H9 (cell line): ENCODE results near the gene ARHGAP15. TPM values are rescaled to one million over a fixed set of nuclear protein-coding genes. Genes with fewer than 3 reads are reported as not detected.

Experiments used
- DNase-seq: peaks from one replicate; pipeline ENCODE4 v3.0.0-alpha.2; 2017
- H2AFZ ChIP-seq: one replicate; pipeline ENCODE4 v1.6.1; 2013; ENCODE audit warnings: mild to moderate bottlenecking, low read length, control low read depth, moderate library complexity
- H2AK5ac ChIP-seq: 2 replicates; pipeline ENCODE4 v1.6.1; 2013; ENCODE audit warnings: low read length, control low read depth, mixed read lengths; ENCODE audit not compliant: insufficient read length
- H2BK120ac ChIP-seq: one replicate; pipeline ENCODE4 v1.6.1; 2013; ENCODE audit warnings: low read depth, mild to moderate bottlenecking, low read length, control low read depth, inconsistent platforms; ENCODE audit not compliant: poor library complexity, severe bottlenecking
- H2BK12ac ChIP-seq: 2 replicates; pipeline ENCODE4 v1.6.1; 2013; ENCODE audit warnings: low read length, control low read depth, mixed read lengths, low read depth; ENCODE audit not compliant: insufficient read length
- H2BK15ac ChIP-seq: 2 replicates; pipeline ENCODE4 v1.6.1; 2013; ENCODE audit warnings: low read depth, low read length, control low read depth
- H2BK20ac ChIP-seq: one replicate; pipeline ENCODE4 v1.6.1; 2013; ENCODE audit warnings: low read depth, mild to moderate bottlenecking, low read length, control low read depth, inconsistent platforms; ENCODE audit not compliant: poor library complexity, severe bottlenecking
- H2BK5ac ChIP-seq: 2 replicates; pipeline ENCODE4 v1.6.1; 2013; ENCODE audit warnings: low read length, control low read depth, mixed read lengths; ENCODE audit not compliant: insufficient read length
- H3K14ac ChIP-seq: 2 replicates; pipeline ENCODE4 v1.6.1; 2013; ENCODE audit warnings: low read length, control low read depth; ENCODE audit not compliant: insufficient read depth
- H3K18ac ChIP-seq: 2 replicates; pipeline ENCODE4 v1.6.1; 2013; ENCODE audit warnings: low read depth, mild to moderate bottlenecking, mixed read lengths, low read length, control low read depth; ENCODE audit not compliant: insufficient read length
- H3K23ac ChIP-seq: 2 replicates; pipeline ENCODE4 v1.6.1; 2013; ENCODE audit warnings: low read length, control low read depth, mixed read lengths, low read depth; ENCODE audit not compliant: insufficient read length
- H3K23me2 ChIP-seq: 2 replicates; pipeline ENCODE4 v1.6.1; 2013; ENCODE audit warnings: low read depth, mild to moderate bottlenecking, mixed read lengths, low read length, control low read depth; ENCODE audit not compliant: insufficient read length, poor library complexity, severe bottlenecking
- H3K27ac ChIP-seq: 2 replicates; pipeline ENCODE4 v1.5.1; 2013; ENCODE audit warnings: low read length, control low read depth, mixed read lengths, low read depth; ENCODE audit not compliant: insufficient read length
- H3K27me3 ChIP-seq: 2 replicates; pipeline ENCODE4 v1.6.1; 2013; ENCODE audit warnings: low read length, control low read depth, inconsistent platforms; ENCODE audit not compliant: insufficient read depth
- H3K4ac ChIP-seq: 2 replicates; pipeline ENCODE4 v1.6.1; 2013; ENCODE audit warnings: low read depth, mild to moderate bottlenecking, control low read depth, inconsistent platforms, low read length, moderate library complexity
- H3K4me1 ChIP-seq: 2 replicates; pipeline ENCODE4 v1.6.1; 2013; ENCODE audit warnings: low read length, control low read depth, inconsistent platforms; ENCODE audit not compliant: insufficient read depth
- H3K4me2 ChIP-seq: 2 replicates; pipeline ENCODE4 v1.6.1; 2013; ENCODE audit warnings: low read length, control low read depth, mixed read lengths; ENCODE audit not compliant: insufficient read length, insufficient read depth
- H3K56ac ChIP-seq: 2 replicates; pipeline ENCODE4 v1.6.1; 2013; ENCODE audit warnings: low read depth, mild to moderate bottlenecking, mixed read lengths, low read length, control low read depth; ENCODE audit not compliant: insufficient read length
- H3K79me1 ChIP-seq: 2 replicates; pipeline ENCODE4 v1.6.1; 2013; ENCODE audit warnings: low read depth, mild to moderate bottlenecking, moderate library complexity, low read length, control low read depth, inconsistent platforms; ENCODE audit not compliant: insufficient read depth, poor library complexity, severe bottlenecking
- H3K79me2 ChIP-seq: 2 replicates; pipeline ENCODE4 v1.6.1; 2013; ENCODE audit warnings: low read length, control low read depth, inconsistent platforms; ENCODE audit not compliant: insufficient read depth
- H3K9ac ChIP-seq: 2 replicates; pipeline ENCODE4 v1.6.1; 2013; ENCODE audit warnings: low read length, control low read depth, mixed read lengths; ENCODE audit not compliant: insufficient read length; ENCODE audit errors: extremely low read depth
- H3K9me3 ChIP-seq: one replicate; pipeline ENCODE4 v1.6.1; 2013; ENCODE audit warnings: low read depth, low read length, inconsistent platforms; ENCODE audit not compliant: control insufficient read depth
- H3T11ph ChIP-seq: one replicate; pipeline ENCODE4 v1.6.1; 2013; ENCODE audit warnings: mild to moderate bottlenecking, low read length, control low read depth, inconsistent platforms
- H4K20me1 ChIP-seq: one replicate; pipeline ENCODE4 v1.6.1; 2013; ENCODE audit not compliant: control insufficient read depth, insufficient read length, insufficient read depth
- H4K5ac ChIP-seq: 2 replicates; pipeline ENCODE4 v1.6.1; 2013; ENCODE audit warnings: low read depth, mild to moderate bottlenecking, mixed read lengths, low read length, control low read depth; ENCODE audit not compliant: insufficient read length
- H4K8ac ChIP-seq: replicated peaks from 2 replicates; pipeline ENCODE4 v1.6.1; 2013; ENCODE audit warnings: low read length, control low read depth, mixed read lengths, low read depth; ENCODE audit not compliant: insufficient read length
- H4K91ac ChIP-seq: 2 replicates; pipeline ENCODE4 v1.6.1; 2013; ENCODE audit warnings: low read depth, mild to moderate bottlenecking, moderate library complexity, mixed read lengths, low read length, control low read depth; ENCODE audit not compliant: insufficient read length
- H3K27ac Mint-ChIP-seq, 3 experiments: 2 replicates in 2 of 3; 3 replicates in 1 of 3; pipeline ENCODE4 v1.8.0; 2020 to 2021; ENCODE audit warnings: mixed read lengths in 3 of 3, mild to moderate bottlenecking in 1 of 3, moderate library complexity in 1 of 3
- H3K27me3 Mint-ChIP-seq: 2 replicates; pipeline ENCODE4 v1.8.0; 2021; ENCODE audit warnings: low read depth, mild to moderate bottlenecking, moderate library complexity, mixed read lengths
- H3K36me3 Mint-ChIP-seq, 3 experiments: 2 replicates in 2 of 3; 3 replicates in 1 of 3; pipeline ENCODE4 v1.8.0; 2020 to 2021; ENCODE audit warnings: low read depth in 3 of 3, mixed read lengths in 3 of 3; ENCODE audit not compliant: insufficient read depth in 1 of 3
- H3K4me1 Mint-ChIP-seq, 2 experiments: 2 replicates each; pipeline ENCODE4 v1.8.0; 2020; ENCODE audit warnings: mixed read lengths in 2 of 2
- H3K4me3 Mint-ChIP-seq, 2 experiments: 2 replicates in 1 of 2; 3 replicates in 1 of 2; pipeline ENCODE4 v1.8.0; 2020 to 2021; ENCODE audit warnings: mild to moderate bottlenecking in 2 of 2, mixed read lengths in 2 of 2, moderate library complexity in 1 of 2
- H3K9me3 Mint-ChIP-seq, 2 experiments: 2 replicates in 1 of 2; 3 replicates in 1 of 2; pipeline ENCODE4 v1.8.0; 2020; ENCODE audit warnings: mild to moderate bottlenecking in 2 of 2, mixed read lengths in 2 of 2, moderate library complexity in 1 of 2
- WGBS: extraction: QIAGEN DNeasy Blood & Tissue Kit; methylation state at CpG from one replicate; pipeline ENCODE4 v1.1.7; 2013; ENCODE audit warnings: missing lambda C conversion rate, low lambda C conversion rate, mixed read lengths; ENCODE audit not compliant: insufficient read length; ENCODE audit errors: extremely low coverage; 5-methylcytosine and 5-hydroxymethylcytosine counted together
- total RNA-seq: library from RNA; stranded (reverse); gene quantifications from 2 replicates; pipeline ENCODE4 v1.2.1, GENCODE V29; 2021
- TF ChIP-seq, protein P1 (sequence below): fragments of 200-600 bp; sonication (generic); conservative IDR thresholded peaks from 3 replicates; pipeline ENCODE4 v1.8.0; 2021; ENCODE audit warnings: antibody characterized with exemption, mild to moderate bottlenecking

ARHGAP15 gene
- total RNA-seq, 1 experiment from 2014 or later, result not detected

DNA sequence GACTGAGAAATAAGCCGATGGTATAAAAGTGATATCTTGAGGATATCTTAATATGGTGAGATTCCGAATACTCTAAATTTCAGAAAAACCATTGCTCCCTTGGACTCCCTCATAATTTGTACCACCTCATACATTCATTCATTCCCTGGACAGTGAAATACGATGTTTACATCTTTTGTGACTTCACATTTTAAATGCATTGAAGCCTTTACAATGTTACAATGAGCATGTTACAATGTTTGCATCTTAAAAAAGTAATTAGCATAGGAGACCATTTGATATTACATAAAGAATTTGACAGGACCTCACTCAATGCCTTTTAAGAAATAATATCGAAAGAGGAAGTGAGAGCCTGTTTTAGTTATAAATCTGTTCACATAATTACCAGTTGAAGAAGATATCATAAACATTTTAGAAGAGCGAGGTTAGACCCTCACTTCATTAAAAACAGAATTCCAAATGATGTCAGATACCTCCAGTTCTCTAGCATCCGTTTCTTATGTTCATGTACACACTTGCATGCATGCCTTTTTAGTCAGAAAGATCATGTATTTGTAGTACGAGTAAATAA lies 372.0 kb downstream of the ARHGAP15 start:
- H4K8ac ChIP-seq, result no peak overlapping the region
- no peak for DNase-seq
- no peak overlapping the region for H4K91ac ChIP-seq
- H2BK5ac ChIP-seq, result no peak overlapping the region
- no peak overlapping the region for H3K27ac Mint-ChIP-seq
- H3K56ac ChIP-seq, result no peak overlapping the region
- no peak overlapping the region for H2AFZ ChIP-seq
- no peaks in the 10 kb centered on the region for H3K9me3 Mint-ChIP-seq
- WGBS, result no CpG with 5 or more reads among the region's 7 CpGs
- no peak overlapping the region for H2BK120ac ChIP-seq
- H3K4me2 ChIP-seq, result no peak overlapping the region
- H3K36me3 Mint-ChIP-seq, result no peaks in the 10 kb centered on the region
- H2BK15ac ChIP-seq, result no peak overlapping the region
- H4K5ac ChIP-seq, result no peak overlapping the region
- no peaks in the 10 kb centered on the region for H3K9me3 ChIP-seq
- H3K23me2 ChIP-seq, result no peaks in the 10 kb centered on the region
- no peaks in the 10 kb centered on the region for H3K79me1 ChIP-seq
- no peaks in the 10 kb centered on the region for H4K20me1 ChIP-seq
- no peaks in the 10 kb centered on the region for H3K27me3 Mint-ChIP-seq
- no peak overlapping the region for H3K4me3 Mint-ChIP-seq
- H3K4me1 Mint-ChIP-seq, result peaks cover 0 to 4% of the 10 kb centered on the region in 2 experiments; a peak in 2 of 4 replicates
- no peak overlapping the region for H3K23ac ChIP-seq
- TF ChIP-seq, protein P1, sequence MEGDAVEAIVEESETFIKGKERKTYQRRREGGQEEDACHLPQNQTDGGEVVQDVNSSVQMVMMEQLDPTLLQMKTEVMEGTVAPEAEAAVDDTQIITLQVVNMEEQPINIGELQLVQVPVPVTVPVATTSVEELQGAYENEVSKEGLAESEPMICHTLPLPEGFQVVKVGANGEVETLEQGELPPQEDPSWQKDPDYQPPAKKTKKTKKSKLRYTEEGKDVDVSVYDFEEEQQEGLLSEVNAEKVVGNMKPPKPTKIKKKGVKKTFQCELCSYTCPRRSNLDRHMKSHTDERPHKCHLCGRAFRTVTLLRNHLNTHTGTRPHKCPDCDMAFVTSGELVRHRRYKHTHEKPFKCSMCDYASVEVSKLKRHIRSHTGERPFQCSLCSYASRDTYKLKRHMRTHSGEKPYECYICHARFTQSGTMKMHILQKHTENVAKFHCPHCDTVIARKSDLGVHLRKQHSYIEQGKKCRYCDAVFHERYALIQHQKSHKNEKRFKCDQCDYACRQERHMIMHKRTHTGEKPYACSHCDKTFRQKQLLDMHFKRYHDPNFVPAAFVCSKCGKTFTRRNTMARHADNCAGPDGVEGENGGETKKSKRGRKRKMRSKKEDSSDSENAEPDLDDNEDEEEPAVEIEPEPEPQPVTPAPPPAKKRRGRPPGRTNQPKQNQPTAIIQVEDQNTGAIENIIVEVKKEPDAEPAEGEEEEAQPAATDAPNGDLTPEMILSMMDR, result no peak
- no peak overlapping the region for H3K27ac ChIP-seq
- H2AK5ac ChIP-seq, result no peak overlapping the region
- H3K9ac ChIP-seq, result no peak overlapping the region
- H3K4ac ChIP-seq, result no peak overlapping the region
- no peaks in the 10 kb centered on the region for H3K27me3 ChIP-seq
- no peak overlapping the region for H2BK20ac ChIP-seq
- H3K14ac ChIP-seq, result no peak overlapping the region
- H3K4me1 ChIP-seq, result no peaks in the 10 kb centered on the region
- no peak overlapping the region for H2BK12ac ChIP-seq
- no peak overlapping the region for H3T11ph ChIP-seq
- H3K79me2 ChIP-seq, result no peaks in the 10 kb centered on the region
- H3K18ac ChIP-seq, result no peak overlapping the region
